OCI-LY3 (cell line): ENCODE results near the gene CECR2.

ENCODE experiments used
- H2AFZ ChIP-seq: fragments of 200-600, 300-600 bp; shearing (Covaris generic); 2 replicates; pipeline ENCODE4 v1.6.0; 2014; ENCODE audit warnings: antibody characterized with exemption, low read depth, low read length
- H3K27ac ChIP-seq: fragments of 200-600, 300-600 bp; sonication (generic); 2 replicates; pipeline ENCODE4 v1.5.1; 2014; ENCODE audit warnings: mild to moderate bottlenecking, low read length, moderate library complexity, mixed read lengths
- H3K27me3 ChIP-seq: fragments of 200-600, 300-600 bp; sonication (generic); 2 replicates; pipeline ENCODE4 v1.6.1; 2014; ENCODE audit warnings: low read depth, low read length, mixed read lengths
- H3K36me3 ChIP-seq: fragments of 200-600, 300-600 bp; sonication (generic); replicated peaks from 2 replicates; pipeline ENCODE3; 2014; ENCODE audit warnings: low read depth, low read length, mixed read lengths
- H3K4me1 ChIP-seq: fragments of 300-600, 200-600 bp; sonication (generic); 2 replicates; pipeline ENCODE4 v1.6.1; 2014; ENCODE audit warnings: low read length, mixed read lengths
- H3K4me2 ChIP-seq: fragments of 200-600, 300-600 bp; sonication (generic); 2 replicates; pipeline ENCODE4 v1.6.1; 2014; ENCODE audit warnings: low read length, mixed read lengths
- H3K4me3 ChIP-seq: fragments of 300-600, 200-600 bp; sonication (generic); 2 replicates; pipeline ENCODE4 v1.5.1; 2014; ENCODE audit warnings: antibody characterized with exemption, mild to moderate bottlenecking, low read length, moderate library complexity
- H3K79me2 ChIP-seq: fragments of 300-600, 200-600 bp; shearing (Covaris generic); 2 replicates; pipeline ENCODE4 v1.6.1; 2014; ENCODE audit warnings: mild to moderate bottlenecking, low read length, mixed read lengths
- H3K9ac ChIP-seq: fragments of 300-600, 200-600 bp; shearing (Covaris generic); 2 replicates; pipeline ENCODE4 v1.6.0; 2014; ENCODE audit warnings: mild to moderate bottlenecking, low read length, moderate library complexity
- H3K9me3 ChIP-seq: fragments of 200-600, 300-600 bp; shearing (Covaris generic); 2 replicates; pipeline ENCODE4 v1.6.1; 2014; ENCODE audit warnings: low read length, mixed read lengths; ENCODE audit not compliant: insufficient read depth
- H4K20me1 ChIP-seq: fragments of 200-600, 300-600 bp; sonication (generic); 2 replicates; pipeline ENCODE4 v1.6.1; 2016; ENCODE audit warnings: low read length, mixed read lengths; ENCODE audit not compliant: insufficient read depth
- CTCF ChIP-seq: fragments of 200-600, 300-600 bp; sonication (generic); IDR thresholded peaks from 2 replicates; pipeline ENCODE4 v1.5.1; 2014; ENCODE audit warnings: antibody characterized with exemption, low read length, low read depth
- EZH2phosphoT487 ChIP-seq: fragments of 200-600 bp; shearing (Covaris generic); IDR thresholded peaks from 2 replicates; pipeline ENCODE4 v1.6.1; 2018; ENCODE audit warnings: antibody characterized with exemption, mixed run types, low read depth

CECR2 gene

GRCh38 chr22:17569971-17570511 is 200.8 kb downstream of the CECR2 start:
- H3K4me1 ChIP-seq = no peaks in the 10 kb centered on the region
- no peaks in the 10 kb centered on the region for H3K36me3 ChIP-seq
- H3K4me3 ChIP-seq = no peak overlapping the region
- H3K27me3 ChIP-seq = peaks cover 19% of the 10 kb centered on the region
- no peak overlapping the region for H2AFZ ChIP-seq
- H4K20me1 ChIP-seq = no peaks in the 10 kb centered on the region
- H3K79me2 ChIP-seq = no peaks in the 10 kb centered on the region
- no peaks in the 10 kb centered on the region for H3K9me3 ChIP-seq
- no peak overlapping the region for H3K27ac ChIP-seq
- no peak for TF ChIP-seq CTCF
- no peak for TF ChIP-seq EZH2phosphoT487
- no peak overlapping the region for H3K9ac ChIP-seq
- no peak overlapping the region for H3K4me2 ChIP-seq

GRCh38 chr22:17570851-17571631 is 201.8 kb downstream of the CECR2 start:
- H3K79me2 ChIP-seq = no peaks in the 10 kb centered on the region
- H4K20me1 ChIP-seq = no peaks in the 10 kb centered on the region
- no peak overlapping the region for H3K27ac ChIP-seq
- H3K4me3 ChIP-seq = no peak overlapping the region
- no peak overlapping the region for H3K4me2 ChIP-seq
- no peaks in the 10 kb centered on the region for H3K9me3 ChIP-seq
- no peaks in the 10 kb centered on the region for H3K36me3 ChIP-seq
- H3K9ac ChIP-seq = no peak overlapping the region
- no peak for TF ChIP-seq EZH2phosphoT487
- TF ChIP-seq CTCF = no peak
- H3K4me1 ChIP-seq = no peaks in the 10 kb centered on the region
- H2AFZ ChIP-seq = no peak overlapping the region
- peaks cover 19% of the 10 kb centered on the region for H3K27me3 ChIP-seq

- Histone ChIP-seq H3K27me3 (peaks cover 8% of the 10 kb centered on the region), H3K27ac (no peak overlapping the region), H2AFZ (no peak overlapping the region), H4K20me1 (no peaks in the 10 kb centered on the region), H3K4me1 (no peaks in the 10 kb centered on the region), H3K4me3 (no peak overlapping the region), H3K4me2 (no peak overlapping the region), H3K9me3 (no peaks in the 10 kb centered on the region), H3K79me2 (no peaks in the 10 kb centered on the region), H3K9ac (no peak overlapping the region), H3K36me3 (no peaks in the 10 kb centered on the region)
- no peak for TF ChIP-seq CTCF
- no peak for TF ChIP-seq EZH2phosphoT487
These were observed 205.9 kb downstream of the CECR2 start for GRCh38 chr22:17575151-17575550.

DNA sequence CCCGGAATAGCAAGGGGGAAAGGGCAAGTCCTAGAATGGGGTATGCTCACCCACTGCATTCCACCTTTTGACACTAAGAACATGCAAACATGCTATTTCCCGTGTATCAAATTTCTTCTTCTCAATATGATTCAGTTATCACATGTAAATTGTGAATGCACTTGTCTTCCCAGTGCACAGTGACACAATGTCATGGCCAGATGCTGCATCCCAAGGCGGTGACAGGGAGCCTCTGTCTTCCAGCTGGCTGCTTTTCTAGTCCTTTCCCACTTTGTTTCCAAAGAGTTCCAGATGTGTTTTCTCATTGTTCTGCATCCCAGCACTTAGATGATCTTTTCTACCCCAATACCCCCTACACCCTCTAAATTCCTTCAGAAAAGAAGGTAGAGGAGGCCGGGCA is 206.4 kb downstream of the CECR2 start:
- Histone ChIP-seq H4K20me1 (no peaks in the 10 kb centered on the region), H3K79me2 (no peaks in the 10 kb centered on the region), H3K4me2 (no peak overlapping the region), H3K9me3 (no peaks in the 10 kb centered on the region), H3K9ac (no peak overlapping the region), H3K4me3 (no peak overlapping the region), H3K36me3 (no peaks in the 10 kb centered on the region), H3K27me3 (peaks cover 5% of the 10 kb centered on the region; the same call in 1 of the 2 replicates), H3K27ac (no peak overlapping the region), H3K4me1 (no peaks in the 10 kb centered on the region), H2AFZ (no peak overlapping the region)
- TF ChIP-seq CTCF (no peak), EZH2phosphoT487 (no peak)
